ENCODE data around the gene DCAF8. TPM values are rescaled to one million over a fixed set of nuclear protein-coding genes. Genes with fewer than 3 reads are reported as not detected.

The DCAF8 gene
- total and polyA plus RNA-seq, 2 donors (not counting 1 experiment from before 2014, with no cell fraction given) = 194 to 266 TPM

- TF ChIP-seq EZH2 (IDR thresholded peaks at IDR 0.05; ENCODE audit: borderline replicate concordance, insufficient read depth, low read depth, low read length, poor library complexity, severe bottlenecking) (no peak), CTCF (IDR thresholded peaks at IDR 0.05) (no peak)
- no peaks in the 10 kb centered on the region for H4K20me1 ChIP-seq (ENCODE audit: control insufficient read depth, insufficient read depth, low read length, poor library complexity, severe bottlenecking)
- peaks cover 24 to 31% of the 10 kb centered on the region in 2 donors for H3K4me1 ChIP-seq (ENCODE audit: control insufficient read depth in 2 of 2, insufficient read depth in 2 of 2, low read length in 2 of 2)
- WGBS (ENCODE audit: insufficient coverage) = 87% methylated on average over 3 of the region's 6 CpGs
- peaks cover 13 to 49% of the 10 kb centered on the region in 2 experiments for H3K36me3 ChIP-seq (replicated peaks in 1 of 2; ENCODE audit: control extremely low read depth in 1 of 2, control insufficient read depth in 1 of 2, extremely low read depth in 1 of 2, insufficient read depth in 2 of 2, low read length in 1 of 2)
- Mint-ChIP-seq H3K27me3 (no peaks in the 10 kb centered on the region), H3K4me1 (peaks cover 54% of the 10 kb centered on the region), H3K27ac (peak overlapping the region; percentile 77), H3K9me3 (ENCODE audit: insufficient read depth) (no peaks in the 10 kb centered on the region), H3K4me3 (no peak overlapping the region)
- no peak overlapping the region for H3K4me2 ChIP-seq (replicated peaks; ENCODE audit: low read depth, low read length, poor library complexity, severe bottlenecking)
- no peak overlapping the region for H2AFZ ChIP-seq (ENCODE audit: insufficient read depth, low read depth, low read length, poor library complexity, severe bottlenecking)
- H3K27ac ChIP-seq (ENCODE audit: low read length in 2 of 2) = peak overlapping the region in 1 of 2 donors; percentile 98
- no peak for DNase-seq
- no peaks in the 10 kb centered on the region for H3K27me3 ChIP-seq (replicated peaks in 1 of 4; ENCODE audit: control extremely low read depth in 1 of 4, control insufficient read depth in 3 of 4, insufficient read depth in 4 of 4, low read length in 3 of 4)
- peaks cover 15% of the 10 kb centered on the region for H3K79me2 ChIP-seq (ENCODE audit: control insufficient read depth, insufficient read depth, low read length)
- intact Hi-C loops (cut with micrococcal nuclease) = no loop called here
- H3K9ac ChIP-seq (ENCODE audit: low read length) = no peak overlapping the region
- ATAC-seq (ENCODE audit: low read depth) = no peak
- no peaks in the 10 kb centered on the region for H3K9me3 ChIP-seq (ENCODE audit: control extremely low read depth in 1 of 3, control insufficient read depth in 2 of 3, insufficient read depth in 1 of 3, low read length in 2 of 3)
- ChIA-PET CTCF (interaction anchor here (1.1 to 9.2 kb wide), 4 partner anchors 11 to 83 kb away, joined by 4 to 77 read pairs (median 10); no protein-coding TSS in a partner anchor), POLR2A (interaction anchor here (0.6 kb wide), 2 partner anchors 20 to 1510 kb away, joined by 3 read pairs; no protein-coding TSS in a partner anchor)
- no peak overlapping the region for H3K4me3 ChIP-seq (ENCODE audit: control extremely low read depth in 1 of 5, extremely low read depth in 1 of 5, insufficient read depth in 1 of 5, low read depth in 2 of 5, low read length in 4 of 5)
Measured at GRCh38 chr1:160208557-160209320, 53.6 kb downstream of the DCAF8 start.
